Measurements from ENCODE around the gene CD248. TPM values are rescaled to one million over a fixed set of nuclear protein-coding genes. Genes with fewer than 3 reads are reported as not detected.
"Not testable (repeated sequence)": the region's sequence is repeated elsewhere in the genome, so short reads cannot be mapped to it uniquely, and the experiment has no call there.

Gene CD248
- total RNA-seq, 3 donors from 2014 or later, result 17.3 to 69.1 (median 24.9) TPM

DNA sequence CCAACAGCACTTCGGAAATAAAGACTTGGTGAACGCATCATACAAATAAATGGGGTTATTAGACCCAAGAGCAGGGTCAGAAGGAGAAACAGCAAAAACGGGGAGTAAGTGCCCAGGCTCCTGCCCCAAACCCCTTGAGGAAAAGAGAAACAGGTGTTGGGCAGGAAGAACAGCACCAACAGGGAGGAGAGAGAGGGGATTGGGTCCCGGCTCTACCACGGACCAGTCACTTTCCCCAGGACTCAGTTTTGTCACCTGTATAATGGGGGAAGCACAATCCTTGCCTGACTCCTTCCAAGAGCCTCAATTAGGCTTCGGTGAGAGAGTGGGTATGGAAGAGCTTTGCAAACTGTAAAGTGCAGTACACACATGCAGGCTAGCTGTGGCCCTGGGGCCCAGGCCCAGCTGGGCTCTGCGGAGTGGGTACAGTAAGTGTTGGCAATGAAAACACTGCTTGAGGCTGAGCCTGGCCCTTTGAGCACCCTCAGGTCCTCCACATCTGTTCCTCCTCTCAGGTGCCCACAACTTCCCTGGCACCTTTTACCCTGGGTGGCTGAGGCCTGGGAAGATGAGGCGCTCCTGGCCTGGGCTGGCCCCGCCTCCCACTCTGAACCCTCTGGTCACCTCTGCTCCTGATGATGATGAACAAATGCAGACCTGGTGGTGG, 45.8 kb upstream of the CD248 start:
- DNase-seq (ENCODE audit: low spot score in 2 of 2), result no peak
- Histone ChIP-seq H3K36me3 (no peaks in the 10 kb centered on the region), H3K4me3 (no peak overlapping the region), H3K9me3 (no peaks in the 10 kb centered on the region), H3K4me1 (no peaks in the 10 kb centered on the region), H3K27ac (peak overlapping the region; percentile 36 to 48), H3K27me3 (no peaks in the 10 kb centered on the region)
- intact Hi-C loops (cut with DNase I; ENCODE audit: low total_unique reads), result no loop called here
- TF ChIP-seq POLR2AphosphoS5 (IDR thresholded peaks at IDR 0.05) (no peak), POLR2A (IDR thresholded peaks at IDR 0.05) (no peak), CTCF (IDR thresholded peaks at IDR 0.05) (no peak)

DNA sequence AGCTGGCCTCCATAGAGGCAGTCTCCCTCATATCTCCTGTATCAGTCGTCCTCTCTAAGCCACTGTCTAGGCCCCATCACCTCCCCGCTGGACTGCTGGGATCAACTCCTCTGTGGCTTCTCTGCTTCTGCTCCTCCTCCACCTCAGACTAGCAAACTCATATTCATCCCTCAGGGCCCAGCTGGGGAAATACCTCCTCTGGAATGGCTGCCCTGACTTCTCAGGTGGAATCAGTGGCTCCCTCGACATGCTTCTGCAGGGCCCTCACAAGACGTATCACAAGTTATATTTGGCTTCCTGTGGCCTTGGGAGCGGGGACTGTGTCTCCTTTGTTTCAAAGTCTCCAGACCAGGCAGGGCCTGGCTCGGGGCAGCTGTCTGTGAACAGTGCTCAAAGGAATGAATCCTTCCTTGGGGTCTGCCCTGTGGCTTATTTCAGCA, 44.7 kb upstream of the CD248 start:
- H3K27ac ChIP-seq, result no peak overlapping the region
- no peak for DNase-seq (ENCODE audit: low spot score in 2 of 2)
- no peaks in the 10 kb centered on the region for H3K9me3 ChIP-seq
- no peak for TF ChIP-seq CTCF (IDR thresholded peaks at IDR 0.05)
- no peak for TF ChIP-seq POLR2AphosphoS5 (IDR thresholded peaks at IDR 0.05)
- no peak for TF ChIP-seq POLR2A (IDR thresholded peaks at IDR 0.05)
- H3K4me1 ChIP-seq, result no peaks in the 10 kb centered on the region
- H3K36me3 ChIP-seq, result no peaks in the 10 kb centered on the region
- no peak overlapping the region for H3K4me3 ChIP-seq
- H3K27me3 ChIP-seq, result no peaks in the 10 kb centered on the region
- intact Hi-C loops (cut with DNase I; ENCODE audit: low total_unique reads), result no loop called here

GRCh38 chr11:66360406-66361073, 43.7 kb upstream of the CD248 start:
- intact Hi-C loops (cut with DNase I; ENCODE audit: low total_unique reads), result no loop called here
- TF ChIP-seq CTCF (IDR thresholded peaks at IDR 0.05) (no peak), POLR2AphosphoS5 (IDR thresholded peaks at IDR 0.05) (no peak), POLR2A (IDR thresholded peaks at IDR 0.05) (no peak)
- no peak overlapping the region for H3K4me3 ChIP-seq
- no peaks in the 10 kb centered on the region for H3K9me3 ChIP-seq
- no peaks in the 10 kb centered on the region for H3K36me3 ChIP-seq
- no peak for DNase-seq (ENCODE audit: low spot score in 2 of 2)
- H3K27ac ChIP-seq, result no peak overlapping the region
- H3K4me1 ChIP-seq, result no peaks in the 10 kb centered on the region
- no peaks in the 10 kb centered on the region for H3K27me3 ChIP-seq

DNA sequence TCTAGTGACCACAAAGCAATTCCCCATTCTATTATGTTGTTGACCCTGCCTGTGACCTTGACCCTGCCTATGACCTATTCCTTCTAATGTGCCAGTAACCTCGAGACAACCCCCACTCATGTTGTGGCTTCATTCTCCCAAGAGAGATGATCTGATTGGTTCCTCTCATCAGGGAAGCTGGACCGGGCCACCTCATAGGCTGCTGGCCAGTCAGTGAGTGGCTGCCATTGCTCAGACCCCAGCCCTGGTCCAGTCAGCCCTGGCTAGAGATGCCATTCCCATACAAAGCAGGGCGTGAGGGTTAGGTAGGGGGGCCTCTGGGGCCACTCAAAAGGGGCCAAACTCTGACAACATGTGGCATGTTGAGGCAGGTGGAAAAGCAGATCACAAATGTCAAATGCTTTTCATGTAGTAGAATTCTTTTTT, 42.8 kb upstream of the CD248 start:
- no peaks in the 10 kb centered on the region for H3K9me3 ChIP-seq
- H3K36me3 ChIP-seq, result no peaks in the 10 kb centered on the region
- no peaks in the 10 kb centered on the region for H3K4me1 ChIP-seq
- no peak for DNase-seq (ENCODE audit: low spot score in 2 of 2)
- H3K27ac ChIP-seq, result no peak overlapping the region
- H3K27me3 ChIP-seq, result no peaks in the 10 kb centered on the region
- no peak overlapping the region for H3K4me3 ChIP-seq
- TF ChIP-seq POLR2A (IDR thresholded peaks at IDR 0.05), result no peak
- no peak for TF ChIP-seq CTCF (IDR thresholded peaks at IDR 0.05)
- TF ChIP-seq POLR2AphosphoS5 (IDR thresholded peaks at IDR 0.05), result no peak
- intact Hi-C loops (cut with DNase I; ENCODE audit: low total_unique reads), result no loop called here

GRCh38 chr11:66350560-66351235, 33.9 kb upstream of the CD248 start:
- not testable (repeated sequence) for H3K27me3 ChIP-seq

More at GRCh38 chr11:66350560-66351235, 33.9 kb upstream of the CD248 start:
- H3K9me3 ChIP-seq; H3K4me3 ChIP-seq; H3K27ac ChIP-seq; H3K4me1 ChIP-seq; H3K36me3 ChIP-seq; DNase-seq (ENCODE audit: low spot score in 2 of 2); intact Hi-C loops (cut with DNase I; ENCODE audit: low total_unique reads): not testable (repeated sequence)
